T-helper 17 cell (primary cell): Measurements from ENCODE around the gene PAIP1. TPM values are rescaled to one million over a fixed set of nuclear protein-coding genes. Genes with fewer than 3 reads are reported as not detected.
A peak's percentile ranks its signal among the peaks of the same experiment; 100 is the strongest.
"Not testable (repeated sequence)": the region's sequence is repeated elsewhere in the genome, so short reads cannot be mapped to it uniquely, and the experiment has no call there.

Experiments used
- ATAC-seq: fragments of 150-1000 bp; cut with Tn5 transposase; 2 replicates; pipeline ENCODE4 v1.10.0; 2021; ENCODE audit warnings: mild to moderate bottlenecking, moderate library complexity
- DNase-seq, 3 donors: peaks; one replicate each; pipeline versions ENCODE4 v3.0.0 to v3.0.0-alpha.2; 2020 to 2021
- H3K9me3 ChIP-seq: one replicate; pipeline ENCODE4 v1.7.0; 2013; ENCODE audit warnings: low read length, mild to moderate bottlenecking; ENCODE audit not compliant: control insufficient read depth, poor library complexity, severe bottlenecking
- H3K27ac Mint-ChIP-seq: one replicate; pipeline ENCODE4 v1.8.0; 2022; ENCODE audit warnings: mild to moderate bottlenecking, moderate library complexity, mixed read lengths
- H3K27me3 Mint-ChIP-seq: one replicate; pipeline ENCODE4 v1.8.0; 2022; ENCODE audit warnings: mixed read lengths
- H3K36me3 Mint-ChIP-seq: one replicate; pipeline ENCODE4 v1.8.0; 2022; ENCODE audit warnings: low read depth, mixed read lengths
- H3K4me1 Mint-ChIP-seq: one replicate; pipeline ENCODE4 v1.8.0; 2022; ENCODE audit warnings: mild to moderate bottlenecking, mixed read lengths
- H3K4me3 Mint-ChIP-seq: one replicate; pipeline ENCODE4 v1.8.0; 2022; ENCODE audit warnings: mild to moderate bottlenecking, moderate library complexity, mixed read lengths
- total RNA-seq, 4 donors: library from RNA in 2 of 4; stranded (reverse) in 2 of 4; gene quantifications; one replicate each; pipeline ENCODE4 v1.2.3 and lab custom pipeline; 2022 to 2026

PAIP1 gene
- total RNA-seq, 2 donors from 2014 or later = 23.7 to 29.4 TPM

DNA sequence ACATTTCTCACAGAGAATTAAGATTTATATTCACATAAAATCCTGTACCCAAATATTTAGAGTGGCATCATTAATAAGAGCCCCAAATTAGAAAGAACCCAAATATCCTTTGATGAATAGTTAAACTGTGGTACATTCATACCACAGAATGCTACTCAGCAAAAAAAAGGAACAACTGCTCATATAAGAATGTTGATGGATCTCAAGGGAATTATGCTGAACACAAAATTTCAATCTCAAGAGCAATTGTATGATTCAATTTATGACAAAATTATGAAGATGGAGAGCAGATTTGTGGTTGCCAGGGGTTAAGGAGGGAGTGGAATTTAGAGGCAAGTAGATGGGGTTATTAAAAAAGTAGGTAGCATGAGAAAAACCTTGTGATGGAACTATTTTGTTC, 4.5 kb upstream of the PAIP1 start:
- Mint-ChIP-seq H3K27ac (no peak overlapping the region), H3K4me3 (no peak overlapping the region), H3K4me1 (peaks cover 9% of the 10 kb centered on the region), H3K27me3 (peaks cover 30% of the 10 kb centered on the region), H3K36me3 (peaks cover 6% of the 10 kb centered on the region)
- no peaks in the 10 kb centered on the region for H3K9me3 ChIP-seq
- no peak for DNase-seq
- ATAC-seq = no peak

GRCh38 chr5:43560128-43560527, 3.3 kb upstream of the PAIP1 start:
- Mint-ChIP-seq H3K4me1 (peaks cover 9% of the 10 kb centered on the region), H3K27me3 (peaks cover 30% of the 10 kb centered on the region), H3K4me3 (peak overlapping the region; percentile 31), H3K27ac (no peak overlapping the region), H3K36me3 (peaks cover 6% of the 10 kb centered on the region)
- no peak for ATAC-seq
- no peak for DNase-seq
- H3K9me3 ChIP-seq = no peaks in the 10 kb centered on the region

DNA sequence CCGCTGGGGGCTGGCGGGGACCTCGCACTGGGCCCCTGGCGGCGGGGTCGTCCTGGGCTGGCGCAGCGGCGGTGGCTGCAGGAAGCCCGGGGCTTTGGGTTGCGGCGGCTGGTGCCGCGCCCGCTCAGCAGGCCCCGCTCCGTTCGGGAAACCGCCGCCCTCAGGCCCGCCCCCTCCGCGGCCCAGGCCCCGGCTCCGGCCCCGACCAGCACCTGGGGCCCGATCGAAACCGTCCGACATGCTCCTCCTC, 345 bp downstream of the PAIP1 start:
- not testable (repeated sequence) for DNase-seq, H3K36me3 Mint-ChIP-seq, H3K27me3 Mint-ChIP-seq, H3K27ac Mint-ChIP-seq, H3K9me3 ChIP-seq
- ATAC-seq = peak; percentile 47
- peak overlapping the region; percentile 90 for H3K4me3 Mint-ChIP-seq
- H3K4me1 Mint-ChIP-seq = peaks cover 11% of the 10 kb centered on the region

DNA sequence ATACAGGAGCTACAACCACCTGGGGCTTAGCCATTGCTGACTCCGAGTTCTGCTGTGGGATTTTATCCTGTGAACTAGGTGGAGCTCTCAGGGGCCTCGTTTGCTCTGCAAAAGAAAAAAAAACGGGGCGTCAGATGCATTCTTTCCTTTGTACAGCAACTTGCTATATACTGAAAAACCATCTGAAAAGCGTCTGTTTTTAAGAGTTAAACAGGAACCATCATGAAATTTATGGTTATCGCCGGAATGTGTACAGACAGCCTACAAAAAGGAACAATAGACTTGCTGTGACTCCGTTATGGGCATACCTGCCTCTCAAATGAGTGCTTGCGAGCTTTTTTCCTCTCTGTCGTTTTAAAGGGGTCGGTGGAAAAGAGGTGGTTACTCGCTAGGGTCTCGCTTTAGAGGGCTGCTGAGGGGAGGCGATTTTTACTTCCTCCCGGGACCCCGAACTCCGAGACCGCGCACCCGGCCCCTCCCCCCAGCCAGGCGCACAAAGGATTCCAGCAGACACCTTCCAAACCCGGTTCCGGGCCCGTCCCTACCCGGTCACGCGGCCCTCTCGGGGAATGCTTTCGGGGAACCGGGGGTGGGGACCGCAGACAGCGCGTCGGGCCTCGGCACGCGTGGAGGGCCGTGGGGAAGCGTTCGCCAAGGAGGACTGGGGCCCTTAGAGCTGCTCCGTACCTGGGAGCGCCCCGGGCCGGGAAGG, 826 bp downstream of the PAIP1 start:
- Mint-ChIP-seq H3K4me1 (peaks cover 9% of the 10 kb centered on the region), H3K27ac (no peak overlapping the region), H3K36me3 (no peaks in the 10 kb centered on the region), H3K27me3 (peaks cover 5% of the 10 kb centered on the region), H3K4me3 (peak overlapping the region; percentile 90)
- DNase-seq (peak in 2 of 3 donors; percentile 34 to 43), ATAC-seq (no peak)
- H3K9me3 ChIP-seq = no peaks in the 10 kb centered on the region

DNA sequence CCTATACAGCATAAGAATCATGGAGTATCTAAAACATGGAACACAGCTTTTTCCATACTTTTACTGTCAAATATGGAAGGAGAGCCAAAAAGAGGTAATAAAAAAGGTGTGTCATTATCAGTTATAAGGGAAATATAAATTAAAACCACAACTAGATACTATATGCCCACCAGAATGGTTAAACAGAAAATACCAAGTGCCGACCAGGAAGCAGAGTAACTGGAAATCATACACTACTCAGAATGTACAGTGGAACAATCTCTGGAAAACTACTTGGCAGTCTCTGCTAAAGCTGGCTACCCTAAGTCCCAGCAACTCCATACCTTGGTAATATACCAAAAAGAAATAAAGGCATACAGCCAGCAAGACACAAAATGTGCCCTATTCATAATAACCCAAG, 2.4 kb downstream of the PAIP1 start:
- Mint-ChIP-seq H3K27me3 (no peaks in the 10 kb centered on the region), H3K36me3 (peaks cover 2% of the 10 kb centered on the region), H3K4me1 (peaks cover 13% of the 10 kb centered on the region), H3K27ac (no peak overlapping the region), H3K4me3 (no peak overlapping the region)
- DNase-seq (no peak), ATAC-seq (no peak)
- H3K9me3 ChIP-seq = no peaks in the 10 kb centered on the region

GRCh38 chr5:43553381-43553780, 3.5 kb downstream of the PAIP1 start:
- Mint-ChIP-seq H3K27ac (no peak overlapping the region), H3K36me3 (peaks cover 2% of the 10 kb centered on the region), H3K4me1 (peaks cover 13% of the 10 kb centered on the region), H3K27me3 (no peaks in the 10 kb centered on the region), H3K4me3 (no peak overlapping the region)
- ATAC-seq = no peak
- no peaks in the 10 kb centered on the region for H3K9me3 ChIP-seq
- DNase-seq = no peak

- Mint-ChIP-seq H3K4me1 (peaks cover 7% of the 10 kb centered on the region), H3K27me3 (no peaks in the 10 kb centered on the region), H3K27ac (no peak overlapping the region), H3K4me3 (no peak overlapping the region), H3K36me3 (peaks cover 2% of the 10 kb centered on the region)
- ATAC-seq = no peak
- no peaks in the 10 kb centered on the region for H3K9me3 ChIP-seq
- no peak for DNase-seq
Observed at GRCh38 chr5:43551731-43552130, 5.1 kb downstream of the PAIP1 start.

- peak overlapping the region; percentile 62 for H3K27ac Mint-ChIP-seq
- peaks cover 17% of the 10 kb centered on the region for H3K4me1 Mint-ChIP-seq
- H3K27me3 Mint-ChIP-seq, H3K9me3 ChIP-seq, ATAC-seq, H3K4me3 Mint-ChIP-seq, DNase-seq: not testable (repeated sequence)
- H3K36me3 Mint-ChIP-seq = peaks cover 12% of the 10 kb centered on the region
Observed at GRCh38 chr5:43549272-43549671, 7.6 kb downstream of the PAIP1 start.

DNA sequence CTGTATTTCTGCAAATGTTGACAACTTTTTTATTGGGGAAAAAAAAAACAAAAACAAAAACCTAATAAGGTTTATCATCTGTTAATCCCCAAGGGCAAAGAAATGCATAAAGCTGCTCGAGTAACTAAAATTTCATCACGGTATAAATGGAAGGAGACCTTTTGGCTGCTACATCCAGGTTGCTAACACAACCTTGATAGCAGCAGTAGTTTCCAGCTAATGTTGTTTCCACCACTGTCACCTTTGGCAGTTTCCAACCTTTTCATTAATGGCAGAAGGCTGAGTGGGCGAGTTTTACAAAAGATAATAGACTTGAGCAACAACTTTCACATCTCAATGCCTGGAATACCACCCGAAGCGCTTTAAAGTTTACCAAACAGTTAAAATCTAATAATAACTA, 8.5 kb downstream of the PAIP1 start:
- no peaks in the 10 kb centered on the region for H3K27me3 Mint-ChIP-seq
- peaks cover 13% of the 10 kb centered on the region for H3K36me3 Mint-ChIP-seq
- H3K27ac Mint-ChIP-seq = no peak overlapping the region
- DNase-seq = no peak
- no peak overlapping the region for H3K4me3 Mint-ChIP-seq
- H3K4me1 Mint-ChIP-seq = peaks cover 18% of the 10 kb centered on the region
- no peaks in the 10 kb centered on the region for H3K9me3 ChIP-seq
- no peak for ATAC-seq

- peaks cover 18% of the 10 kb centered on the region for H3K4me1 Mint-ChIP-seq
- no peaks in the 10 kb centered on the region for H3K27me3 Mint-ChIP-seq
- ATAC-seq = no peak
- H3K36me3 Mint-ChIP-seq = peaks cover 13% of the 10 kb centered on the region
- no peak overlapping the region for H3K27ac Mint-ChIP-seq
- DNase-seq = no peak
- H3K9me3 ChIP-seq = no peaks in the 10 kb centered on the region
- no peak overlapping the region for H3K4me3 Mint-ChIP-seq
Observed at GRCh38 chr5:43547532-43547931, 9.3 kb downstream of the PAIP1 start.

GRCh38 chr5:43543434-43543833, 13.4 kb downstream of the PAIP1 start:
- no peak for ATAC-seq
- Mint-ChIP-seq H3K27me3 (no peaks in the 10 kb centered on the region), H3K4me3 (no peak overlapping the region), H3K36me3 (peaks cover 11% of the 10 kb centered on the region), H3K4me1 (peaks cover 15% of the 10 kb centered on the region), H3K27ac (no peak overlapping the region)
- no peak for DNase-seq
- H3K9me3 ChIP-seq = no peaks in the 10 kb centered on the region

DNA sequence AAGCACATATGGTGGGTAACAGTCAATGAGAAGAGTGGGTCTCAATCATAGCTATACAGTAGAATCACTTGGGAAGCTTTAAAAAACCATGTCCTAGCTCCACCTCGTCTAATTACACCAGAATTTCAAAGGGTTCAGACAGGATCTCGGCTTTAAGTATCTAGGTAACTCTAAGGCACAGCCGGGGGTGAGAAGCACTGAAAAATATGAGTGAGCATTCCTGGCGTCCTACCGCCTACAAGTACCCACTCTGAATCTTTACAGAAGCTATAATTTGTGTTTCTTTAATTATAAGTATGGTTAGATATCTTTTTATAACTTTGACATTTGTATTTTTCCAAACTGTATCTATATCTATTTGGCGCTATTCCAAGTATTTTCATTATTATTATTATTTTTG, 16.1 kb downstream of the PAIP1 start:
- Mint-ChIP-seq H3K27ac (no peak overlapping the region), H3K4me3 (no peak overlapping the region), H3K36me3 (peaks cover 11% of the 10 kb centered on the region), H3K4me1 (peaks cover 15% of the 10 kb centered on the region), H3K27me3 (no peaks in the 10 kb centered on the region)
- no peaks in the 10 kb centered on the region for H3K9me3 ChIP-seq
- DNase-seq (no peak), ATAC-seq (no peak)

GRCh38 chr5:43536972-43537371, 19.9 kb downstream of the PAIP1 start:
- H3K9me3 ChIP-seq = no peaks in the 10 kb centered on the region
- H3K4me1 Mint-ChIP-seq = peaks cover 4% of the 10 kb centered on the region
- DNase-seq = no peak
- H3K4me3 Mint-ChIP-seq = no peak overlapping the region
- H3K27ac Mint-ChIP-seq = no peak overlapping the region
- H3K36me3 Mint-ChIP-seq = peaks cover 12% of the 10 kb centered on the region
- ATAC-seq = no peak
- H3K27me3 Mint-ChIP-seq = no peaks in the 10 kb centered on the region

DNA sequence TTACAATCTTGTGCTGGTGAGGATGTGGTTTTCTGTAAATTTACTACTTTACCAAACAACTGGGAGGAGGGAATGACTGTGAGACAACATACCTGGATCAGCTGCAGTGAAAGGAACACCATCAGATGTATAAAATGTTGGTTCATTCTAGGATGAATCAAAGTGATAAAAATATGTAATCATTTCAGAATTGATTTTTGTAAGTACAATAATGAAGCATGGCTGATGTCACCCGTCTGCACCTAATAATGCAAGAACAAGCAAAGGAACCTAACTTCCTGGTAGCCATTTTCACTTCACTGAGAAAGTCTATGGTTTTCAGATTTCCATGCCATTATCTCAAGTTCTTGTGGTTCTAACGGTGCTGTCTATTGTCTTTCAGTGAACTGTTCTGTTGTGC, 23.2 kb downstream of the PAIP1 start:
- peaks cover 2% of the 10 kb centered on the region for H3K4me1 Mint-ChIP-seq
- no peaks in the 10 kb centered on the region for H3K9me3 ChIP-seq
- H3K27ac Mint-ChIP-seq = no peak overlapping the region
- peaks cover 12% of the 10 kb centered on the region for H3K36me3 Mint-ChIP-seq
- DNase-seq = no peak
- no peak overlapping the region for H3K4me3 Mint-ChIP-seq
- ATAC-seq = no peak
- no peaks in the 10 kb centered on the region for H3K27me3 Mint-ChIP-seq
